ENCODE results near the gene CD22.

- no peak for TF ChIP-seq POLR2AphosphoS5 (IDR thresholded peaks at IDR 0.05)
- no peak for TF ChIP-seq CTCF (IDR thresholded peaks at IDR 0.05)
- TF ChIP-seq POLR2A (IDR thresholded peaks at IDR 0.05) = no peak
Measured at GRCh38 chr19:35294859-35295791, 33.9 kb upstream of the CD22 start.

Measured in breast epithelium (tissue), 3 donors.